ENCODE measurements around the gene WWOX.

Gene WWOX

DNA sequence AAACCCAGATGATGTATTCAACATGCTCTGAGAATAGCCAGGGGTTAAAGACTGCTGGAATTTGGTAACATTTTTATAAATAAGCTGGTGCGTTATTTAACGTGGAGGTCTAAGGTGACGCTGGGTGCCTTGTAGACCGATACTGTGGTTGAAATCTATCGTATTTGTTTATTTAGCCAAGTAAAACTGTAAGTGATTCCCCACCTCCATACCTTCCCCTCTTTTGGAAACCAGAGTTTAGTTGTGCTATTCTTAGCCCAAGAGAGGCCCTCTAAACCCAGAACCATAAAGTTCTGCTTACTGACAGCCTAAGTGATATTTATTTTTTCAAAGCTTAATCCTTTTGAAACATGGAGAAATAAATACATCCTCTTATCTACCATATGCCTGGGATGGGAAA is 744.5 kb downstream of the WWOX start:
- ChIA-PET POLR2A (no interaction called here), CTCF (interaction anchor here (1.0 kb wide), 2 partner anchors 12 to 28 kb away, joined by 3 read pairs; no protein-coding TSS in a partner anchor)
- TF ChIP-seq CTCF (IDR thresholded peaks at IDR 0.05; ENCODE audit: control extremely low read depth, extremely low read depth, low read depth, missing control alignments) = no peak
- no peak for DNase-seq (ENCODE audit: extremely low spot score)

DNA sequence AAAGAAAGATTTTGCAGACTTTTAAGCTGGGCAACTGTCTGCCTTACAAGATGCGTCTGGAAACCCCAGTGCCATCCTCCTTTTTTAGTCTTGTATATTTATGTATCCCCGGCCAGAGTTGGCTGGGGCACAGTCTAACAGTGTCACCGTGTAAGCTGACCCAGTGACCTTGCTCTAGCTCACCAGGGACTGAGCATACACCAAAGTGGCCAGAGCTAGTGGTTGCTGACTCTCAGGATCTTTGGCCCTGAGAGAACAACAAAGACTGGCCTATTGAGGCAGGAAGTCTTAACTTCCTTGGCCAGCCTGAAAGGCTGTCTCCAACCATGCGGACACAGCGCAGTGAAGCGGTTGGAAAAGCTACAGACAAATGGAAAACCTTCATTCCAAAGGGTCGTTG is 745.2 kb downstream of the WWOX start:
- no peak for TF ChIP-seq CTCF (IDR thresholded peaks at IDR 0.05; ENCODE audit: control extremely low read depth, extremely low read depth, low read depth, missing control alignments)
- ChIA-PET CTCF (interaction anchor here (1.0 kb wide), 2 partner anchors 12 to 27 kb away, joined by 3 read pairs; no protein-coding TSS in a partner anchor), POLR2A (no interaction called here)
- no peak for DNase-seq (ENCODE audit: extremely low spot score)

- no peak for TF ChIP-seq CTCF (IDR thresholded peaks at IDR 0.05; ENCODE audit: control extremely low read depth, extremely low read depth, low read depth, missing control alignments)
- ChIA-PET POLR2A (no interaction called here), CTCF (interaction anchor here (1.3 kb wide), 1 partner anchor 10 kb away, joined by 3 read pairs; no protein-coding TSS in a partner anchor)
- no peak for DNase-seq (ENCODE audit: extremely low spot score)
These were observed 751.8 kb downstream of the WWOX start for GRCh38 chr16:78851266-78851665.

- ChIA-PET CTCF (no interaction called here), POLR2A (no interaction called here)
- TF ChIP-seq CTCF (IDR thresholded peaks at IDR 0.05; ENCODE audit: control extremely low read depth, extremely low read depth, low read depth, missing control alignments) = no peak
- no peak for DNase-seq (ENCODE audit: extremely low spot score)
These were observed 752.7 kb downstream of the WWOX start for GRCh38 chr16:78852081-78852635.

GRCh38 chr16:78862022-78862421 is 762.6 kb downstream of the WWOX start:
- ChIA-PET POLR2A (no interaction called here), CTCF (no interaction called here)
- DNase-seq (ENCODE audit: extremely low spot score) = no peak
- no peak for TF ChIP-seq CTCF (IDR thresholded peaks at IDR 0.05; ENCODE audit: control extremely low read depth, extremely low read depth, low read depth, missing control alignments)

- no peak for DNase-seq (ENCODE audit: extremely low spot score)
- ChIA-PET CTCF (no interaction called here), POLR2A (no interaction called here)
- TF ChIP-seq CTCF (IDR thresholded peaks at IDR 0.05; ENCODE audit: control extremely low read depth, extremely low read depth, low read depth, missing control alignments) = no peak
These were observed 767.1 kb downstream of the WWOX start for GRCh38 chr16:78866521-78866920.

DNA sequence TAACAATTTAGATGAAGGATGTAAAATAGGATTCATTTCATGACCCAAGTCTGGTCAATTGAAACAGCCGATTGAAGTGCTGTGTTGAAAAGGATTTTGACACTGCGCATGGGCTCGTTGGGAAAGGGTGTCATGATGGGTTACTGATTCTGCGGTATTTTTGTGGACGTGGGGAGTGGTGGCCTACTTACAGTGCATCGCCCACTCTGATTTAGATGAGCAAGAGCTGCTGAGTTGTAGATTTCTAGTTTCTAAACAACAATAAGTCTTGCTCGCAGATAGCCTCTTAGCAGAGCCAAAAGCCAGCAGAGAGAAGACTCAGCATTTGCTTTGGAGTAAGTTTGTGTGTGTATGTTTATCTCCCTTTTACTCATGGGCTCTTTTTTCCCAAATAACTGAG is 770.0 kb downstream of the WWOX start:
- no peak for DNase-seq (ENCODE audit: extremely low spot score)
- POLR2A ChIA-PET = no interaction called here
- no peak for TF ChIP-seq CTCF (IDR thresholded peaks at IDR 0.05; ENCODE audit: control extremely low read depth, extremely low read depth, low read depth, missing control alignments)
- CTCF ChIA-PET = no interaction called here
